PFSK-1 (cell line): Measurements from ENCODE around the gene ZCCHC14.

ENCODE experiments used
- SIN3A ChIP-seq: IDR thresholded peaks from 2 replicates; pipeline ENCODE4 v1.6.1; 2012; ENCODE audit warnings: mild to moderate bottlenecking, low read length, moderate library complexity, borderline replicate concordance; ENCODE audit not compliant: insufficient read depth
- TAF1 ChIP-seq: IDR thresholded peaks from 2 replicates; pipeline ENCODE4 v1.6.1; 2012; ENCODE audit warnings: low read length, control low read depth, borderline replicate concordance; ENCODE audit not compliant: insufficient read depth

DNA sequence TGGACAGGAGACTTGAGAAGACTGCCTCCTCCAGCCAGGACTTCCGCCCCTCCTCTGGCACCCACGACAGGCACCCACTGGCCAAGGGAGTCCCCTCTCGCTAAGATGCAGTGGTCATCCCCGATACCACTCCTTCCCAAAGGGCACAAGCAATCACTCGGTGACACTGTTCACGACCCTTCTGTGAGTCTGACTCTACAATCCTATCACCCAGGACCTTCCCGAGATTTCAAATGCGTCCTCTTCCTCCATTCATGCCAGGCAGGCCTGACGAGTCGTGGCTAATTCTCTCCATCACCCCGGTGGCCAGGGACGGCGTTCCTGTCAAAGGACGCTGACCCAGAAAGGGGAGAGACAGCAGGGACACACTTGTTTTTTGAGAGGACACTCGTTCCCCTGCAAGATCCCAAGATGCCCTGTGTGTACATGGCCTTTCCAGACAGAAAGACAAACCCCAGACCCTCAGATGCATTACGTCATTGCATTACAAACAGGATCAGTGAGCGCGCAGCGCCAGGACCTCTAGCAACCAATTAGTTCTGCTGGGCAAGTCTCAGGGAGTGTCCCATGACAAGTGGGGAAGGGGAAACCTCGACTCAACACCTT is 121.5 kb downstream of the ZCCHC14 start:
- TF ChIP-seq TAF1 (no peak), SIN3A (no peak)
